K562 (cell line): ENCODE measurements around the gene ALOX5. TPM values are rescaled to one million over a fixed set of nuclear protein-coding genes. Genes with fewer than 3 reads are reported as not detected.

Experiments
- CREBBP ChIP-seq: IDR thresholded peaks from one replicate; pipeline ENCODE4 v1.6.1; 2012; ENCODE audit warnings: low read depth, mild to moderate bottlenecking, control low read depth, inconsistent platforms, low read length
- FOXP1 ChIP-seq: sonication (generic); formaldehyde crosslinking; IDR thresholded peaks from 2 replicates; pipeline ENCODE4 v1.8.0; 2022; ENCODE audit warnings: mild to moderate bottlenecking, missing genetic modification reagents
- GATA2 ChIP-seq: sonication (generic); formaldehyde crosslinking; IDR thresholded peaks from 2 replicates; pipeline ENCODE4 v1.4.0; 2020; ENCODE audit warnings: mild to moderate bottlenecking, missing genetic modification reagents
- HDAC1 ChIP-seq, 2 experiments: fragments of 450-650 bp; IDR thresholded peaks; 2 replicates each; pipeline ENCODE4 v1.6.1; 2016 to 2017; ENCODE audit warnings: inconsistent platforms in 1 of 2, mild to moderate bottlenecking in 1 of 2, moderate library complexity in 1 of 2
- HNRNPH1 ChIP-seq: fragments of 200-400 bp; formaldehyde crosslinking; optimal IDR thresholded peaks from 2 replicates; pipeline ENCODE3; 2017; ENCODE audit warnings: low read depth, mild to moderate bottlenecking, low read length, moderate library complexity
- HOXB6 ChIP-seq: fragments of 250-450 bp; sonication (Bioruptor Pico); IDR thresholded peaks from 2 replicates; pipeline ENCODE4 v1.5.1; 2022; ENCODE audit warnings: mild to moderate bottlenecking, borderline replicate concordance
- MCM5 ChIP-seq: fragments of 450-650 bp; IDR thresholded peaks from 2 replicates; pipeline ENCODE4 v1.6.1; 2016; ENCODE audit warnings: low read depth
- SIX5 ChIP-seq, 2 experiments: IDR thresholded peaks; 2 replicates each; pipeline ENCODE4 v1.6.1; 2011; ENCODE audit warnings: low read length in 2 of 2, borderline replicate concordance in 1 of 2, low read depth in 1 of 2, mild to moderate bottlenecking in 1 of 2, moderate library complexity in 1 of 2; ENCODE audit not compliant: insufficient read depth in 1 of 2
- ZNF175 ChIP-seq: fragments of 200-800 bp; sonication (Bioruptor generic); IDR thresholded peaks from 2 replicates; pipeline ENCODE4 v1.6.1; 2016; ENCODE audit warnings: low read depth, mild to moderate bottlenecking, missing genetic modification characterization, missing compliant biosample characterization
- polyA plus RNA-seq, 8 experiments: library from polyadenylated mRNA; depleted of rRNA in 4 of 8; stranded (reverse) in 5 of 8; unstranded in 3 of 8; fragments of >200 nt; fragmentation: Nextera tagmentation in 2 of 8; fragmentation: Illumina TruSeq in 1 of 8; extraction: Ambion mirVana in 2 of 8; extraction: Trizol in 1 of 8; gene quantifications; 2 replicates each; pipeline versions ENCODE4 v1.2.1 to v1.2.3, GENCODE V29; 2011 to 2014; ENCODE audit warnings: inconsistent platforms in 1 of 8, missing spikeins in 1 of 8
- total RNA-seq, 7 experiments: library from RNA; depleted of rRNA in 6 of 7; stranded (reverse); fragments of >200 nt in 6 of 7; fragmentation: Illumina TruSeq in 2 of 7; extraction: Trizol in 2 of 7; gene quantifications; 2 replicates each; pipeline versions ENCODE4 v1.2.1 to v1.2.3, GENCODE V29; 2011 to 2021; ENCODE audit warnings: low replicate concordance in 1 of 7
- TF ChIP-seq, protein P1 (sequence below): fragments of 250-450 bp; sonication (Bioruptor Pico); IDR thresholded peaks from 2 replicates; pipeline ENCODE4 v1.5.0; 2021; ENCODE audit warnings: mild to moderate bottlenecking, moderate library complexity
- TF ChIP-seq, protein P2 (sequence below): fragments of 250-450 bp; sonication (Bioruptor Pico); IDR thresholded peaks from 2 replicates; pipeline ENCODE4 v1.8.0; 2022; ENCODE audit warnings: inconsistent platforms, mild to moderate bottlenecking, moderate library complexity, borderline replicate concordance
- TF ChIP-seq, protein P3 (sequence below): fragments of 450-650 bp; IDR thresholded peaks from 2 replicates; pipeline ENCODE4 v1.6.1; 2018; ENCODE audit warnings: mild to moderate bottlenecking, low read depth; ENCODE audit not compliant: partially characterized antibody
- TF ChIP-seq, protein P4 (sequence below): fragments of 450-650 bp; IDR thresholded peaks from 2 replicates; pipeline ENCODE4 v1.6.1; 2016; ENCODE audit warnings: antibody characterized with exemption
- TF ChIP-seq, protein P5 (sequence below): sonication (generic); formaldehyde crosslinking; IDR thresholded peaks from 2 replicates; pipeline ENCODE4 v1.8.0; 2023; ENCODE audit warnings: mild to moderate bottlenecking, missing genetic modification reagents

The ALOX5 gene
- total and polyA plus RNA-seq, 9 of the 15 experiments (the other 6 are each of a cell fraction or from before 2014, with no cell fraction given): 0.10 to 2.4 (median 1.4) TPM

DNA sequence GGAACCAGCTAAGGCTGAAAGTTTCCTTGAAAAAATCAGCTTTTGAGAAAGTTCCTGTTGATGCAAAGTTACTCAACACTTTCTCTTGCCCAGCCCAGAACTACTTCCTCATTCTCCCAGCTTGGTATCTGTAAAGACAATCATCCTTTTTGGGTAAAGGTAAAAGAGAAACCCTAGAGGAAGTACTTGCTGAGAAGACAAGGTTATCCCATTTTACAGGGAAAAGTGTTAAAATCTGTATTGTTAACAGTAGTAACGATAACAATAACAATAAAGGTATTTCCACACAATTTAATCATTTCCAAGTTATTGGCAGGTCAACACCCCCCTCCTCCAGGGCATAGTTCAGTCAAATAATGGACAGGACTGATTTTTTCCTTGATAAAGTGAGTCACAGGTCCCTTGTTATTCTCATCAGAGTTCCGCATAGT, 2.4 kb downstream of the ALOX5 start (continued):
- TF ChIP-seq, protein P1, sequence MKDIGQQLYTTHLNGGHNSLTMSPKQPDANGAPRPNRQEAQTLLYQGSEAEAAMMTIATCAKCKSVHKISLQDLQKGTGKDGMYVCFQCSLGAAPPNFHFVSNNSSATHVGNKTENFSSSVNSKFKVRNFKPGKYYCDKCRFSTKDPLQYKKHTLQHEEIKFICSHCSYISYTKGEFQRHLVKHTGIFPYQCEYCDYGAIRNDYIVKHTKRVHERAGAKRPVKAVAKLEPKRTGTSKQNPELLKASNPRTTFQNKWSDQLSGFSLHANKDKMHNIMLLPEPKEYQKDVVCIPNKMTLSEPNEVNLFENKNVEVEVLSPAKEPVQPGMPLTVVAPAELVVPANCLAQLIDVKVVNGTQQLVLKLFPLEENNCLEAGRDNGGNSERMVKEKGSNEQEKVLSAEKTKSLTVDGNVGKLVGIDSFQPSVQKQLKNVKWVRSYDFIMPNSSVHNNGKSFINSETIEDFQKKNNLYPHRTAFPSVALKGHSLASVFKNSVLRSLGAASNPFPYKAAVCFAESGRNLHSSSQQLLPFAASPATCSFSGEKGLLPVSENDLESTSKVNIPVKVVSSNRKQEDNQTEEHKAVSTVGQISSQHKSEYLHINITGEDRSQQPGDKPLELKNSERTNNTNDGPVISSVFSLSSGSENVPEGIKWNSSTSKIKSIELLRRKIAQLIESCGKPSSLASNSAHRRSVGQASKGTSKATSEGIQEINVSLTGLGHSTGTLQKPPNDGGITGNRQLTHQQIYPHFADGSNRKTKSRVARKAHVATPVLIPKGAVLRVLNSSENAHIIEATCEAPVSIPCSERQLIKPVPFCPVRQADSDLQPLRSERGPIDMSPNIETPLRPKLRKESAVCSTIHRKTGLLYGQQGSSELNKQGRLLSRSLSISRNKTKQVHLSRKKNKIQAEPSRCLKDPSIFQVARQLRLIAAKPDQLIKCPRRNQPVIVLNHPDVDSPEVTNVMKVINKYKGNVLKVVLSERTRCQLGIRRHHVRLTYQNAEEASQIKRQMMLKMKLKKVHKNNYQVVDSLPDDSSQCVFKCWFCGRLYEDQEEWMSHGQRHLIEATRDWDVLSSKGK (CRISPR knock-in tag): no peak
- TF ChIP-seq HNRNPH1 (no peak), GATA2 (CRISPR knock-in tag) (peak; percentile 27; the same call in 1 of the 2 replicates), FOXP1 (CRISPR knock-in tag) (no peak), HOXB6 (CRISPR knock-in tag) (no peak), MCM5 (no peak), ZNF175 (CRISPR knock-in tag) (no peak), HDAC1 (IDR thresholded peaks at IDR 0.05) (no peak), CREBBP (no peak), SIX5 (IDR thresholded peaks at IDR 0.05; ENCODE audit: borderline replicate concordance in 1 of 2, insufficient read depth in 1 of 2, low read depth in 1 of 2, low read length in 2 of 2) (no peak)
- TF ChIP-seq, protein P2, sequence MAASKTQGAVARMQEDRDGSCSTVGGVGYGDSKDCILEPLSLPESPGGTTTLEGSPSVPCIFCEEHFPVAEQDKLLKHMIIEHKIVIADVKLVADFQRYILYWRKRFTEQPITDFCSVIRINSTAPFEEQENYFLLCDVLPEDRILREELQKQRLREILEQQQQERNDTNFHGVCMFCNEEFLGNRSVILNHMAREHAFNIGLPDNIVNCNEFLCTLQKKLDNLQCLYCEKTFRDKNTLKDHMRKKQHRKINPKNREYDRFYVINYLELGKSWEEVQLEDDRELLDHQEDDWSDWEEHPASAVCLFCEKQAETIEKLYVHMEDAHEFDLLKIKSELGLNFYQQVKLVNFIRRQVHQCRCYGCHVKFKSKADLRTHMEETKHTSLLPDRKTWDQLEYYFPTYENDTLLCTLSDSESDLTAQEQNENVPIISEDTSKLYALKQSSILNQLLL (CRISPR knock-in tag): no peak
- TF ChIP-seq, protein P3, sequence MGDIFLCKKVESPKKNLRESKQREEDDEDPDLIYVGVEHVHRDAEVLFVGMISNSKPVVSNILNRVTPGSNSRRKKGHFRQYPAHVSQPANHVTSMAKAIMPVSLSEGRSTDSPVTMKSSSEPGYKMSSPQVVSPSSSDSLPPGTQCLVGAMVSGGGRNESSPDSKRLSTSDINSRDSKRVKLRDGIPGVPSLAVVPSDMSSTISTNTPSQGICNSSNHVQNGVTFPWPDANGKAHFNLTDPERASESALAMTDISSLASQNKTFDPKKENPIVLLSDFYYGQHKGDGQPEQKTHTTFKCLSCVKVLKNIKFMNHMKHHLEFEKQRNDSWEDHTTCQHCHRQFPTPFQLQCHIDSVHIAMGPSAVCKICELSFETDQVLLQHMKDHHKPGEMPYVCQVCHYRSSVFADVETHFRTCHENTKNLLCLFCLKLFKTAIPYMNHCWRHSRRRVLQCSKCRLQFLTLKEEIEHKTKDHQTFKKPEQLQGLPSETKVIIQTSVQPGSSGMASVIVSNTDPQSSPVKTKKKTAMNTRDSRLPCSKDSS: no peak
- TF ChIP-seq, protein P4, sequence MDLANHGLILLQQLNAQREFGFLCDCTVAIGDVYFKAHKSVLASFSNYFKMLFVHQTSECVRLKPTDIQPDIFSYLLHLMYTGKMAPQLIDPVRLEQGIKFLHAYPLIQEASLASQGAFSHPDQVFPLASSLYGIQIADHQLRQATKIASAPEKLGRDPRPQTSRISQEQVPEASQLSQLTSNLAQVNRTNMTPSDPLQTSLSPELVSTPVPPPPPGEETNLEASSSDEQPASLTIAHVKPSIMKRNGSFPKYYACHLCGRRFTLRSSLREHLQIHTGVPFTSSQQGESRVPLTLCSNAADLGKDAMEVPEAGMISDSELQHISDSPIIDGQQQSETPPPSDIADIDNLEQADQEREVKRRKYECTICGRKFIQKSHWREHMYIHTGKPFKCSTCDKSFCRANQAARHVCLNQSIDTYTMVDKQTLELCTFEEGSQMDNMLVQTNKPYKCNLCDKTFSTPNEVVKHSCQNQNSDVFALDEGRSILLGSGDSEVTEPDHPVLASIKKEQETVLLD: no peak
- TF ChIP-seq, protein P5, sequence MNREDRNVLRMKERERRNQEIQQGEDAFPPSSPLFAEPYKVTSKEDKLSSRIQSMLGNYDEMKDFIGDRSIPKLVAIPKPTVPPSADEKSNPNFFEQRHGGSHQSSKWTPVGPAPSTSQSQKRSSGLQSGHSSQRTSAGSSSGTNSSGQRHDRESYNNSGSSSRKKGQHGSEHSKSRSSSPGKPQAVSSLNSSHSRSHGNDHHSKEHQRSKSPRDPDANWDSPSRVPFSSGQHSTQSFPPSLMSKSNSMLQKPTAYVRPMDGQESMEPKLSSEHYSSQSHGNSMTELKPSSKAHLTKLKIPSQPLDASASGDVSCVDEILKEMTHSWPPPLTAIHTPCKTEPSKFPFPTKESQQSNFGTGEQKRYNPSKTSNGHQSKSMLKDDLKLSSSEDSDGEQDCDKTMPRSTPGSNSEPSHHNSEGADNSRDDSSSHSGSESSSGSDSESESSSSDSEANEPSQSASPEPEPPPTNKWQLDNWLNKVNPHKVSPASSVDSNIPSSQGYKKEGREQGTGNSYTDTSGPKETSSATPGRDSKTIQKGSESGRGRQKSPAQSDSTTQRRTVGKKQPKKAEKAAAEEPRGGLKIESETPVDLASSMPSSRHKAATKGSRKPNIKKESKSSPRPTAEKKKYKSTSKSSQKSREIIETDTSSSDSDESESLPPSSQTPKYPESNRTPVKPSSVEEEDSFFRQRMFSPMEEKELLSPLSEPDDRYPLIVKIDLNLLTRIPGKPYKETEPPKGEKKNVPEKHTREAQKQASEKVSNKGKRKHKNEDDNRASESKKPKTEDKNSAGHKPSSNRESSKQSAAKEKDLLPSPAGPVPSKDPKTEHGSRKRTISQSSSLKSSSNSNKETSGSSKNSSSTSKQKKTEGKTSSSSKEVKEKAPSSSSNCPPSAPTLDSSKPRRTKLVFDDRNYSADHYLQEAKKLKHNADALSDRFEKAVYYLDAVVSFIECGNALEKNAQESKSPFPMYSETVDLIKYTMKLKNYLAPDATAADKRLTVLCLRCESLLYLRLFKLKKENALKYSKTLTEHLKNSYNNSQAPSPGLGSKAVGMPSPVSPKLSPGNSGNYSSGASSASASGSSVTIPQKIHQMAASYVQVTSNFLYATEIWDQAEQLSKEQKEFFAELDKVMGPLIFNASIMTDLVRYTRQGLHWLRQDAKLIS (CRISPR knock-in tag): no peak
